Astrocyte (in vitro differentiated cells and primary cell): ENCODE data around the gene NTM. TPM values are rescaled to one million over a fixed set of nuclear protein-coding genes. Genes with fewer than 3 reads are reported as not detected.

Experiments
- DNase-seq: peaks from one replicate; pipeline ENCODE4 v3.0.0-alpha.2; 2010; ENCODE audit warnings: low read depth
- FAIRE-seq: peaks from 2 replicates; lab custom pipeline; 2011; peaks lifted over from hg19 to GRCh38; lab: Jason Lieb, UNC
- H2AFZ ChIP-seq: 2 replicates; pipeline ENCODE4 v1.6.0; 2012; ENCODE audit warnings: low read depth, low read length, inconsistent platforms
- H3K27ac ChIP-seq: 2 replicates; pipeline ENCODE4 v1.5.1; 2011; ENCODE audit warnings: low read depth, low read length, inconsistent platforms
- H3K27me3 ChIP-seq: 2 replicates; pipeline ENCODE4 v1.6.0; 2011; ENCODE audit warnings: low read length, inconsistent platforms; ENCODE audit not compliant: insufficient read depth
- H3K36me3 ChIP-seq: 2 replicates; pipeline ENCODE4 v1.5.1; 2011; ENCODE audit warnings: low read length, inconsistent platforms; ENCODE audit not compliant: insufficient read depth
- H3K4me1 ChIP-seq: 2 replicates; pipeline ENCODE4 v1.5.1; 2011; ENCODE audit warnings: low read length, inconsistent platforms; ENCODE audit not compliant: insufficient read depth
- H3K4me2 ChIP-seq: 2 replicates; pipeline ENCODE4 v1.6.0; 2012; ENCODE audit warnings: low read length, inconsistent platforms
- H3K4me3 ChIP-seq: 2 replicates; pipeline ENCODE4 v1.5.1; 2011; ENCODE audit warnings: low read depth, mild to moderate bottlenecking, low read length, inconsistent platforms; ENCODE audit not compliant: insufficient read depth
- H3K79me2 ChIP-seq: 2 replicates; pipeline ENCODE4 v1.6.0; 2012; ENCODE audit warnings: mild to moderate bottlenecking, low read length, inconsistent platforms; ENCODE audit not compliant: insufficient read depth
- H3K9ac ChIP-seq: 2 replicates; pipeline ENCODE4 v1.6.0; 2012; ENCODE audit warnings: mild to moderate bottlenecking, low read length, inconsistent platforms
- H3K9me3 ChIP-seq: 2 replicates; pipeline ENCODE4 v1.5.1; 2012; ENCODE audit warnings: low read depth, mild to moderate bottlenecking, low read length, inconsistent platforms; ENCODE audit not compliant: insufficient read depth
- H4K20me1 ChIP-seq: 2 replicates; pipeline ENCODE4 v1.6.0; 2012; ENCODE audit warnings: low read length, inconsistent platforms; ENCODE audit not compliant: insufficient read depth
- H3K27ac Mint-ChIP-seq: one replicate; pipeline ENCODE4 v1.8.0; 2021; ENCODE audit warnings: mild to moderate bottlenecking, mixed read lengths; ENCODE audit not compliant: unreplicated experiment
- H3K27me3 Mint-ChIP-seq: one replicate; pipeline ENCODE4 v1.8.0; 2021; ENCODE audit warnings: low read depth, mixed read lengths; ENCODE audit not compliant: unreplicated experiment
- H3K36me3 Mint-ChIP-seq: one replicate; pipeline ENCODE4 v1.8.0; 2021; ENCODE audit warnings: low read depth, mixed read lengths; ENCODE audit not compliant: unreplicated experiment
- H3K4me1 Mint-ChIP-seq: one replicate; pipeline ENCODE4 v1.8.0; 2021; ENCODE audit warnings: low read depth, mixed read lengths; ENCODE audit not compliant: unreplicated experiment
- H3K4me3 Mint-ChIP-seq: one replicate; pipeline ENCODE4 v1.8.0; 2021; ENCODE audit warnings: mild to moderate bottlenecking, moderate library complexity, mixed read lengths; ENCODE audit not compliant: unreplicated experiment
- H3K9me3 Mint-ChIP-seq: one replicate; pipeline ENCODE4 v1.8.0; 2021; ENCODE audit warnings: mild to moderate bottlenecking, mixed read lengths; ENCODE audit not compliant: unreplicated experiment
- CTCF ChIP-seq: IDR thresholded peaks from 2 replicates; pipeline ENCODE4 v1.5.1; 2011; ENCODE audit warnings: low read depth, mild to moderate bottlenecking, inconsistent platforms, low read length, moderate library complexity; ENCODE audit not compliant: insufficient read depth
- EZH2 ChIP-seq: IDR thresholded peaks from 2 replicates; pipeline ENCODE4 v1.6.1; 2012; ENCODE audit warnings: mild to moderate bottlenecking, low read length, inconsistent platforms; ENCODE audit not compliant: insufficient read depth
- total RNA-seq: library from RNA; stranded (reverse); gene quantifications from 2 replicates; pipeline ENCODE4 v1.2.1, GENCODE V29; 2021

NTM gene
- total RNA-seq, 1 donor from 2014 or later: 98.2 TPM

GRCh38 chr11:131766637-131767036 lies 396.2 kb downstream of the NTM start:
- TF ChIP-seq CTCF (no peak), EZH2 (no peak)
- FAIRE-seq (no peak), DNase-seq (no peak)
- Histone ChIP-seq H3K36me3 (no peaks in the 10 kb centered on the region), H3K27ac (peak overlapping the region; percentile 44), H3K9ac (peak overlapping the region; percentile 3), H3K27me3 (no peaks in the 10 kb centered on the region), H4K20me1 (no peaks in the 10 kb centered on the region), H3K4me2 (no peak overlapping the region), H3K9me3 (no peaks in the 10 kb centered on the region), H3K4me1 (peaks cover 35% of the 10 kb centered on the region), H3K79me2 (no peaks in the 10 kb centered on the region), H2AFZ (no peak overlapping the region), H3K4me3 (no peak overlapping the region)
- no peaks in the 10 kb centered on the region for H3K9me3 Mint-ChIP-seq
- peaks cover 20% of the 10 kb centered on the region for H3K4me1 Mint-ChIP-seq
- H3K36me3 Mint-ChIP-seq: no peaks in the 10 kb centered on the region
- no peak overlapping the region for H3K4me3 Mint-ChIP-seq
- peaks cover 2% of the 10 kb centered on the region for H3K27me3 Mint-ChIP-seq
- H3K27ac Mint-ChIP-seq: peak overlapping the region; percentile 38

GRCh38 chr11:131767421-131767820 lies 397.0 kb downstream of the NTM start:
- H2AFZ ChIP-seq: peak overlapping the region; percentile 7
- H3K36me3 ChIP-seq: no peaks in the 10 kb centered on the region
- Mint-ChIP-seq H3K27me3 (peaks cover 2% of the 10 kb centered on the region), H3K4me1 (peaks cover 20% of the 10 kb centered on the region), H3K9me3 (no peaks in the 10 kb centered on the region), H3K36me3 (no peaks in the 10 kb centered on the region), H3K4me3 (no peak overlapping the region), H3K27ac (no peak overlapping the region)
- H3K4me3 ChIP-seq: no peak overlapping the region
- H3K4me1 ChIP-seq: peaks cover 35% of the 10 kb centered on the region
- no peaks in the 10 kb centered on the region for H3K79me2 ChIP-seq
- H3K9me3 ChIP-seq: no peaks in the 10 kb centered on the region
- TF ChIP-seq EZH2 (no peak), CTCF (no peak)
- peak overlapping the region; percentile 20 for H3K9ac ChIP-seq
- peak overlapping the region; percentile 29 for H3K4me2 ChIP-seq
- peak overlapping the region; percentile 44 for H3K27ac ChIP-seq
- FAIRE-seq (peak; percentile 17), DNase-seq (peak; percentile 56)
- no peaks in the 10 kb centered on the region for H3K27me3 ChIP-seq
- H4K20me1 ChIP-seq: no peaks in the 10 kb centered on the region

GRCh38 chr11:131770801-131771200 lies 400.4 kb downstream of the NTM start:
- H4K20me1 ChIP-seq: no peaks in the 10 kb centered on the region
- H3K36me3 Mint-ChIP-seq: no peaks in the 10 kb centered on the region
- H3K4me3 ChIP-seq: no peak overlapping the region
- no peaks in the 10 kb centered on the region for H3K27me3 ChIP-seq
- H3K4me3 Mint-ChIP-seq: no peak overlapping the region
- no peaks in the 10 kb centered on the region for H3K79me2 ChIP-seq
- no peak overlapping the region for H3K9ac ChIP-seq
- peak overlapping the region; percentile 3 for H3K27ac Mint-ChIP-seq
- H3K4me1 ChIP-seq: peaks cover 30% of the 10 kb centered on the region
- TF ChIP-seq EZH2: no peak
- TF ChIP-seq CTCF: no peak
- FAIRE-seq (peak; percentile 75), DNase-seq (no peak)
- no peaks in the 10 kb centered on the region for H3K27me3 Mint-ChIP-seq
- no peaks in the 10 kb centered on the region for H3K36me3 ChIP-seq
- H2AFZ ChIP-seq: peak overlapping the region; percentile 25
- no peaks in the 10 kb centered on the region for H3K9me3 Mint-ChIP-seq
- peak overlapping the region; percentile 47 for H3K4me2 ChIP-seq
- H3K9me3 ChIP-seq: no peaks in the 10 kb centered on the region
- peaks cover 20% of the 10 kb centered on the region for H3K4me1 Mint-ChIP-seq
- H3K27ac ChIP-seq: no peak overlapping the region
